DOHH2 (cell line): Measurements from ENCODE around the gene PCF11.
"Not testable (repeated sequence)": the region's sequence is repeated elsewhere in the genome, so short reads cannot be mapped to it uniquely, and the experiment has no call there.

Source experiments
- H3F3A ChIP-seq: fragments of 200-600 bp; sonication (generic), shearing (Covaris generic); 2 replicates; pipeline ENCODE4 v1.6.0; 2016; ENCODE audit warnings: antibody characterized with exemption, mild to moderate bottlenecking; ENCODE audit not compliant: control insufficient read depth, insufficient read depth
- H3K27ac ChIP-seq: fragments of 200-600 bp; sonication (generic); 2 replicates; pipeline ENCODE4 v1.5.1; 2014; ENCODE audit warnings: low read depth, mild to moderate bottlenecking, low read length, moderate library complexity
- H3K27me3 ChIP-seq: fragments of 200-600 bp; sonication (generic); 2 replicates; pipeline ENCODE4 v1.6.1; 2014; ENCODE audit warnings: mild to moderate bottlenecking, low read length, mixed read lengths; ENCODE audit not compliant: control insufficient read depth
- H3K36me3 ChIP-seq: fragments of 200-600 bp; sonication (generic); 2 replicates; pipeline ENCODE4 v1.6.1; 2014; ENCODE audit warnings: mild to moderate bottlenecking, low read length, moderate library complexity, mixed read lengths; ENCODE audit not compliant: control insufficient read depth
- H3K4me1 ChIP-seq: fragments of 200-600 bp; sonication (generic); 2 replicates; pipeline ENCODE4 v1.6.1; 2014; ENCODE audit warnings: mild to moderate bottlenecking, low read length, mixed read lengths; ENCODE audit not compliant: control insufficient read depth
- H3K4me2 ChIP-seq: fragments of 200-600 bp; sonication (generic); 2 replicates; pipeline ENCODE4 v1.6.0; 2014; ENCODE audit warnings: mild to moderate bottlenecking, low read length, moderate library complexity
- H3K4me3 ChIP-seq: fragments of 200-600 bp; sonication (generic); 2 replicates; pipeline ENCODE4 v1.5.1; 2014; ENCODE audit warnings: mild to moderate bottlenecking, low read length, mixed read lengths
- H3K79me2 ChIP-seq: fragments of 200-600 bp; sonication (generic); 2 replicates; pipeline ENCODE4 v1.6.1; 2014; ENCODE audit warnings: mild to moderate bottlenecking, low read length, mixed read lengths; ENCODE audit not compliant: control insufficient read depth
- H3K9me2 ChIP-seq: fragments of 200-600 bp; sonication (generic); replicated peaks from 2 replicates; pipeline ENCODE4 v1.6.1; 2014; ENCODE audit warnings: mild to moderate bottlenecking, low read length, mixed read lengths; ENCODE audit not compliant: control insufficient read depth
- H3K9me3 ChIP-seq: fragments of 200-600 bp; sonication (generic); 2 replicates; pipeline ENCODE4 v1.6.1; 2014; ENCODE audit warnings: antibody characterized with exemption, low read length, mixed read lengths; ENCODE audit not compliant: control insufficient read depth, insufficient read depth
- H4K20me1 ChIP-seq: fragments of 200-600 bp; sonication (generic); 2 replicates; pipeline ENCODE4 v1.6.0; 2014; ENCODE audit warnings: low read depth, mild to moderate bottlenecking, antibody characterized with exemption, low read length, moderate library complexity; ENCODE audit not compliant: control insufficient read depth, insufficient read depth
- CTCF ChIP-seq: fragments of 200-600 bp; sonication (generic); IDR thresholded peaks from one replicate; pipeline ENCODE4 v1.5.1; 2014; ENCODE audit warnings: antibody characterized with exemption, mild to moderate bottlenecking, low read depth, low read length; ENCODE audit not compliant: poor library complexity, severe bottlenecking
- EZH2phosphoT487 ChIP-seq: fragments of 200-600 bp; sonication (generic); IDR thresholded peaks from 2 replicates; pipeline ENCODE4 v1.6.1; 2017; ENCODE audit warnings: borderline replicate concordance, mild to moderate bottlenecking, antibody characterized with exemption, low read length, moderate library complexity, mixed read lengths

PCF11 gene

GRCh38 chr11:83132191-83132590 is 24.7 kb upstream of the PCF11 start:
- Histone ChIP-seq H3K27me3 (no peaks in the 10 kb centered on the region), H3K4me1 (no peaks in the 10 kb centered on the region), H3K27ac (no peak overlapping the region), H3K4me2 (no peak overlapping the region), H3K79me2 (no peaks in the 10 kb centered on the region), H3F3A (no peaks in the 10 kb centered on the region), H3K9me3 (no peaks in the 10 kb centered on the region), H3K36me3 (no peaks in the 10 kb centered on the region), H4K20me1 (no peaks in the 10 kb centered on the region), H3K9me2 (no peaks in the 10 kb centered on the region), H3K4me3 (no peak overlapping the region)
- TF ChIP-seq EZH2phosphoT487 = no peak
- TF ChIP-seq CTCF = no peak

DNA sequence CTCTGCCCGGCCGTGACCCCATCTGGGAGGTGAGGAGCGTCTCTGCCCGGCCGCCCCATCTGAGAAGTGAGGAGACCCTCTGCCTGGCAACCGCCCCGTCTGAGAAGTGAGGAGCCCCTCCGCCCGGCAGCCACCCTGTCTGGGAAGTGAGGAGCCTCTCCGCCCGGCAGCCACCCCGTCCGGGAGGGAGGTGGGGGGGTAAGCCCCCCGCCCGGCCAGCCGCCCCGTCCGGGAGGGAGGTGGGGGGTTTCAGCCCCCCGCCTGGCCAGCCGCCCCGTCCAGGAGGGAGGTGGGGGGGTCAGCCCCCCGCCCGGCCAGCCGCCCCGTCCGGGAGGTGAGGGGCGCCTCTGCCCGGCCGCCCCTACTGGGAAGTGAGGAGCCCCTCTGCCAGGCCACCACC is 23.7 kb upstream of the PCF11 start:
- not testable (repeated sequence) for H3F3A ChIP-seq, H3K27ac ChIP-seq, H3K4me1 ChIP-seq, H3K4me2 ChIP-seq, H3K79me2 ChIP-seq, H3K9me3 ChIP-seq, H4K20me1 ChIP-seq, H3K4me3 ChIP-seq, H3K27me3 ChIP-seq, H3K36me3 ChIP-seq, H3K9me2 ChIP-seq

- H3K4me2 ChIP-seq = no peak overlapping the region
- H3F3A ChIP-seq = no peaks in the 10 kb centered on the region
- H3K9me3 ChIP-seq = no peaks in the 10 kb centered on the region
- no peak overlapping the region for H3K27ac ChIP-seq
- H3K9me2 ChIP-seq = no peaks in the 10 kb centered on the region
- no peaks in the 10 kb centered on the region for H4K20me1 ChIP-seq
- TF ChIP-seq CTCF = no peak
- no peak for TF ChIP-seq EZH2phosphoT487
- H3K36me3 ChIP-seq = no peaks in the 10 kb centered on the region
- peaks cover 8% of the 10 kb centered on the region for H3K4me1 ChIP-seq
- no peaks in the 10 kb centered on the region for H3K27me3 ChIP-seq
- H3K4me3 ChIP-seq = no peak overlapping the region
- no peaks in the 10 kb centered on the region for H3K79me2 ChIP-seq
Measured at GRCh38 chr11:83139310-83139709, 17.6 kb upstream of the PCF11 start.

DNA sequence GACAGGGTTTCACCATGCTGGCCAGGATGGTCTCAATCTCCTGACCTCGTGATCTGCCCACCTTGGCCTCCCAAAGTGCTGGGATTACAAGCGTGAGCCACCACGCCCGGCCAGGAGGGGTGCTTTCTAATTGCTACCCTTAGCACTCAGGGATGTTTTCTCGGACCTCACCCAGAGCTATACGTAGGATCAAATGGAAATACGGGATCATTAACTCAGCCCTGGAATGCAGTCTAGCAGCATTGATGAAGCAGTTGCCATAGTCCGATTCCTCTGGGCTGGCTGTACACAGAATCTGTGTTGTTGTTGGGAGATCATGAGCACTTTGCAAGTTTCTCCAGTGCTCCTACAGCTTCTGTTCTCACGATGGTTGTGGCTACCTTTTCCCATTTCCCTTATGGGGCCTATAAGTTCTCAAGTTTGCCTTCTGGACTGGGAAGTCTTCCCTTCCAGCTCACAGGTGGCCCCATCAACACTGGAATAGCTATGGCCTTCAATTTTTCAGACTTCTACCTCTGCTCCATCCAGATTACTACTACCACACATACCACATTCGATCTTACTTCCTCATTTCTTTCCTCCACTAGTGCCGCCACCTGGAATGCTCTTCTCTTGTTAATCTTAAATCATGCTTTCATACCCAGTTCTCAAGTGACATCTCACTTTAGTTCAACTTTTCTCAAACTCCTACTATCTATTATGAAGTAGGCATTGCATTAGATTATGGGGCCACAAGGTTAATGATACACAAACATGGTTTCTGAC is 16.1 kb upstream of the PCF11 start:
- Histone ChIP-seq H3K36me3 (no peaks in the 10 kb centered on the region), H3K27me3 (no peaks in the 10 kb centered on the region), H3F3A (no peaks in the 10 kb centered on the region), H3K9me3 (no peaks in the 10 kb centered on the region), H3K27ac (no peak overlapping the region), H3K4me1 (peaks cover 8% of the 10 kb centered on the region), H3K79me2 (no peaks in the 10 kb centered on the region), H3K4me2 (no peak overlapping the region), H3K4me3 (no peak overlapping the region), H4K20me1 (no peaks in the 10 kb centered on the region), H3K9me2 (no peaks in the 10 kb centered on the region)
- TF ChIP-seq CTCF (no peak), EZH2phosphoT487 (no peak)
